ENCODE data around the gene KCNAB2.

DNA sequence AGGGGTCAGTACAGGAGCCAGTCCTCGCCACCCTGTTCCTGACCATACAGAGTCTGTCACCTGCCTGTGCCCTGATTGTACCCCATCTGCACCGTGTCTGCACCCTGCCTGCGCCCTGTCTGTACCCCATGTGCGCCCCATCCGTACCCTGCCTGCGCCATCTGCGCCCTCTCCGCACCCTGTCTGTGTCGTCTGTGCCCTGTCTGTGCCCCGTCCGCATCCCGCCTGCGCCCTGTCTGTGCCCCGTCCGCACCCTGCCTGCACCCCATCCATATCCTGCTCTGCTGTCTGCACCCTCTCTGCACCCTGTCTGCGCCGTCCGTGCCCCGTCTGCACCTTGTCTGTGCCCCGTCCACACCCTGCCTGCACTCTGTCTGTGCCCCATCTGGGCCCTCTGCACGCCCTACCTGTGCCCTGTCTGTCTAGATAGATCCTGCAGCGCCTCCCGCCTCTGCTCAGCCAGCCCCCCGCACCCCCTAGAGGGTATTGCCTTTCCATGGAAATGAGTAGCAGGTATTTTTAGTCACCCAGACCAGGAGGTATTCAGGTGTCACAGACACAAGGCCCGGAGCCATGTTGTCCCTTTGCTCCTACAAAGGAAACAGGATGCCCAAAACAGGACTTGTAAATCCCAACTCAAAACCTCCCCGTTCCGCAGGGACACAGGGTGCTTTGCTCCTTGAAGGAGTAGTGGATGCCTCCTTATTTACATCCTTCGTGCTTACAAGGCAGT, 45.8 kb upstream of the KCNAB2 start:
- TF ChIP-seq, protein P1, sequence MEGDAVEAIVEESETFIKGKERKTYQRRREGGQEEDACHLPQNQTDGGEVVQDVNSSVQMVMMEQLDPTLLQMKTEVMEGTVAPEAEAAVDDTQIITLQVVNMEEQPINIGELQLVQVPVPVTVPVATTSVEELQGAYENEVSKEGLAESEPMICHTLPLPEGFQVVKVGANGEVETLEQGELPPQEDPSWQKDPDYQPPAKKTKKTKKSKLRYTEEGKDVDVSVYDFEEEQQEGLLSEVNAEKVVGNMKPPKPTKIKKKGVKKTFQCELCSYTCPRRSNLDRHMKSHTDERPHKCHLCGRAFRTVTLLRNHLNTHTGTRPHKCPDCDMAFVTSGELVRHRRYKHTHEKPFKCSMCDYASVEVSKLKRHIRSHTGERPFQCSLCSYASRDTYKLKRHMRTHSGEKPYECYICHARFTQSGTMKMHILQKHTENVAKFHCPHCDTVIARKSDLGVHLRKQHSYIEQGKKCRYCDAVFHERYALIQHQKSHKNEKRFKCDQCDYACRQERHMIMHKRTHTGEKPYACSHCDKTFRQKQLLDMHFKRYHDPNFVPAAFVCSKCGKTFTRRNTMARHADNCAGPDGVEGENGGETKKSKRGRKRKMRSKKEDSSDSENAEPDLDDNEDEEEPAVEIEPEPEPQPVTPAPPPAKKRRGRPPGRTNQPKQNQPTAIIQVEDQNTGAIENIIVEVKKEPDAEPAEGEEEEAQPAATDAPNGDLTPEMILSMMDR (IDR thresholded peaks at IDR 0.05; ENCODE audit: low read depth, low read length) = no peak
- no peak for TF ChIP-seq EZH2phosphoT487 (IDR thresholded peaks at IDR 0.05; ENCODE audit: low read depth)

All from OCI-LY3 (cell line).